HG02763 (cell line): ENCODE results near the gene TMEM115.
"Not testable (repeated sequence)": the region's sequence is repeated elsewhere in the genome, so short reads cannot be mapped to it uniquely, and the experiment has no call there.

Experiments
- ATAC-seq: cut with Tn5 transposase; IDR thresholded peaks from one replicate; pipeline ENCODE4 v1.9.1; 2021; ENCODE audit warnings: mild to moderate bottlenecking, moderate library complexity; ENCODE audit not compliant: unreplicated experiment

TMEM115 gene

DNA sequence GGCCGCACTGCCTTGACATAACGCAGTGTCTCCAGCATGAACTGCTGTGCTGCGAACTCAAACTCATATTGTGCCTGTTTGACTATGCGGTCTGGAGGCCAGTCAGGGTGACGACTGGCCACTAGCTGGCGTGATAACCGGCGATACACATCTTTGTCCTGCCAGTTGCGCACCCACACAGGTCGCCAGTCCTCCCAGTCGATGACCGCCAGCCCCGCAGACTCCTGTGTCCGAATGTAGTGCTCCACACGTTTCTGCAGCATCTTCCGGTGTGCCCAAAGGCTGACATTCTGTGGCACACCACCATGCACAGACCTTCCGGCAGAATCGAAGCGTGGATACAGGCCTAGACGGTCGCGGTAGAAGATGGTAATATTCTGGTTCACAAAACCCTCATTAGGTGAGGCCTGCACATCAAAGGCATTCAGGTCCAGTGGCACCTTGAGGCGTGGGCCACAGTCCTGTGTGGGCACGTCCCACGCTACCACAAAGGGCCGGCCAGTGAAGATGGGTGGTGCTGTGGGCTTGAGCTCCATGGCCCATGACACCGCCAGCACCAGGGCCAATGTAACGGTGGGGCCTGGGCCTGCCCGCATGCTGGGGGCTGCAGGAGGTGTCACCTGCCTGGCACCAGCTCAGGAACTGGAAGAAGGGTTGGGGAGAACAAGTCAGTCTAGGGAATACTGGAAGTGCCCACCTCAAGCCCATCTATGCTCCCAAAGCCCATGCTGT lies 39.3 kb downstream of the TMEM115 start:
- no peak for ATAC-seq

- ATAC-seq = no peak
Measured at GRCh38 chr3:50319181-50319893, 40.0 kb downstream of the TMEM115 start.

GRCh38 chr3:50318615-50319014 lies 40.7 kb downstream of the TMEM115 start:
- ATAC-seq = no peak

GRCh38 chr3:50318163-50318562 lies 41.2 kb downstream of the TMEM115 start:
- ATAC-seq = no peak

- no peak for ATAC-seq
Measured at GRCh38 chr3:50317300-50317699, 42.0 kb downstream of the TMEM115 start.

GRCh38 chr3:50316657-50317242 lies 42.6 kb downstream of the TMEM115 start:
- no peak for ATAC-seq

- no peak for ATAC-seq
Measured at GRCh38 chr3:50314816-50315215, 44.5 kb downstream of the TMEM115 start.

DNA sequence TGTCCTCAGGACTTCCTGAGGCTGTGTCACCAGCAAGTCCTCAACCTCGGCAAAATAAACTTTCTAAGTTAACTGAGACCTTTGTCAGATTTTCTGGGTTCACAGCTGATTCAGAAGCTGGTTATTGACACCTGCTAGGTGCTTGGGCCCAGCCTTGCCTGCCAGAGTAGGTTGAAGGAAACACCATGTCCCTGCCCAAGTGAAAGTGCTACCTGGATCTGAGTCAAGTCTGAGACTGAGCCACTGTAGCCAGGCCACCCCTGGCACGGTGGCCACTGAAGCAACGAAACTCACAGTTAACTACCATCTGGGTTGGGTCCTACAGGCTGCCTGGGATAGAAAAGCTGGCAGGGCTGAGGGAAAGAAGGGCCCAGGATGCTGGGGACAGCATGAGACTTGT lies 45.0 kb downstream of the TMEM115 start:
- no peak for ATAC-seq

DNA sequence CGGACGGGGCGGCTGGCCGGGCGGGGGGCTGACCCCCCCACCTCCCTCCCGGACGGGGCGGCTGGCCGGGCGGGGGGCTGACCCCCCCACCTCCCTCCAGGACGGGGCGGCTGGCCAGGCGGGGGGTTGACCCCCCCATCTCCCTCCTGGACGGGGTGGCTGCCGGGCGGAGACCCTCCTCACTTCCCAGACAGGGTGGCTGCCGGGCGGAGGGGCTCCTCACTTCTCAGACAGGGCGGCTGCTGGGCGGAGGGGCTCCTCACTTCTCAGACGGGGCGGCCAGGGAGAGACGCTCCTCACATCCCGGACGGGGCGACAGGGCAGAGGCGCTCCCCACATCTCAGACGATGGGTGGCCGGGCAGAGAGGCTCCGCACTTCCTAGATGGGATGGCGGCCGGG lies 47.3 kb downstream of the TMEM115 start:
- ATAC-seq = not testable (repeated sequence)
